LNCAP (cell line): Measurements from ENCODE around the gene CNOT9.

Experiments
- CTCF ChIP-seq: fragments of 450-650 bp; IDR thresholded peaks from 2 replicates; pipeline ENCODE4 v1.5.1; 2017; ENCODE audit warnings: mild to moderate bottlenecking

Gene CNOT9

GRCh38 chr2:218547511-218547910 is 21.1 kb upstream of the CNOT9 start:
- TF ChIP-seq CTCF: no peak

- TF ChIP-seq CTCF: no peak
Observed at GRCh38 chr2:218547978-218548377, 20.7 kb upstream of the CNOT9 start.

GRCh38 chr2:218555527-218555926 is 13.1 kb upstream of the CNOT9 start:
- no peak for TF ChIP-seq CTCF

- TF ChIP-seq CTCF: no peak
Observed at GRCh38 chr2:218557941-218558340, 10.7 kb upstream of the CNOT9 start.

GRCh38 chr2:218558986-218559385 is 9.7 kb upstream of the CNOT9 start:
- no peak for TF ChIP-seq CTCF

- no peak for TF ChIP-seq CTCF
Observed at GRCh38 chr2:218564056-218564455, 4.6 kb upstream of the CNOT9 start.

GRCh38 chr2:218566296-218566695 is 2.3 kb upstream of the CNOT9 start:
- no peak for TF ChIP-seq CTCF

- TF ChIP-seq CTCF: no peak
Observed at GRCh38 chr2:218567797-218568189, 846 bp upstream of the CNOT9 start.
